IMR-90 (cell line): Measurements from ENCODE around the gene NAA30. TPM values are rescaled to one million over a fixed set of nuclear protein-coding genes. Genes with fewer than 3 reads are reported as not detected.

Experiments
- ATAC-seq: fragments of 200-7000 bp; cut with Tn5 transposase; 2 replicates; pipeline ENCODE4 v1.9.1; 2020; ENCODE audit warnings: low read depth, mild to moderate bottlenecking, moderate library complexity
- BruUV-seq: library from RNA; stranded (reverse); fragments of 400-500 nt; replicated peaks from 2 replicates; lab custom pipeline; 2021; lab: Mats Ljungman, UMichigan
- CTCF ChIA-PET: fragments of 300-600 bp; formaldehyde crosslinking; extraction: SDS; loops from one replicate; lab custom pipeline; 2021; ENCODE audit warnings: antibody characterized with exemption; lab: Yijun Ruan, JAX
- POLR2A ChIA-PET: fragments of 300-600 bp; sonication (Branson Sonifier 250); formaldehyde crosslinking; loops from one replicate; lab custom pipeline; 2022; ENCODE audit warnings: antibody characterized with exemption; ENCODE audit not compliant: unreplicated experiment; lab: Charles Lee
- DNase-seq: peaks from one replicate; pipeline ENCODE4 v3.0.0; 2013
- H2AFZ ChIP-seq: replicated peaks from 2 replicates; pipeline ENCODE3; 2013; ENCODE audit warnings: low read length, mild to moderate bottlenecking; ENCODE audit not compliant: poor library complexity
- H2AK5ac ChIP-seq: 2 replicates; pipeline ENCODE4 v1.6.1; 2013; ENCODE audit warnings: low read depth, low read length, inconsistent platforms
- H2AK9ac ChIP-seq: replicated peaks from 2 replicates; pipeline ENCODE3; 2013; ENCODE audit warnings: mild to moderate bottlenecking, low read depth, low read length, moderate library complexity; ENCODE audit not compliant: poor library complexity
- H2BK120ac ChIP-seq: 2 replicates; pipeline ENCODE4 v1.6.1; 2013; ENCODE audit warnings: low read depth, low read length, inconsistent platforms
- H2BK15ac ChIP-seq: 3 replicates; pipeline ENCODE4 v1.6.1; 2013; ENCODE audit warnings: low read depth, low read length, inconsistent platforms
- H2BK20ac ChIP-seq: 2 replicates; pipeline ENCODE4 v1.6.1; 2013; ENCODE audit warnings: low read depth, mild to moderate bottlenecking, inconsistent platforms, low read length, moderate library complexity
- H2BK5ac ChIP-seq: 2 replicates; pipeline ENCODE4 v1.6.1; 2013; ENCODE audit warnings: mild to moderate bottlenecking, low read depth, low read length, inconsistent platforms; ENCODE audit not compliant: poor library complexity, severe bottlenecking
- H3K14ac ChIP-seq: replicated peaks from 2 replicates; pipeline ENCODE4 v1.6.1; 2013; ENCODE audit warnings: low read depth, low read length, inconsistent platforms
- H3K18ac ChIP-seq: 2 replicates; pipeline ENCODE4 v1.6.1; 2013; ENCODE audit warnings: low read depth, low read length, control low read depth
- H3K23ac ChIP-seq: 2 replicates; pipeline ENCODE4 v1.6.1; 2013; ENCODE audit warnings: low read depth, low read length, inconsistent platforms
- H3K27ac ChIP-seq: 2 replicates; pipeline ENCODE4 v1.5.1; 2013; ENCODE audit warnings: mild to moderate bottlenecking, control low read depth, low read length; ENCODE audit not compliant: insufficient read depth
- H3K27me3 ChIP-seq: 2 replicates; pipeline ENCODE4 v1.6.1; 2013; ENCODE audit warnings: low read length; ENCODE audit not compliant: control insufficient read depth, insufficient read depth
- H3K36me3 ChIP-seq: 2 replicates; pipeline ENCODE4 v1.6.1; 2013; ENCODE audit warnings: low read length, mixed read lengths; ENCODE audit not compliant: control insufficient read depth, insufficient read depth
- H3K4ac ChIP-seq: 2 replicates; pipeline ENCODE4 v1.6.1; 2013; ENCODE audit warnings: low read depth, low read length, inconsistent platforms
- H3K4me1 ChIP-seq: 2 replicates; pipeline ENCODE4 v1.6.1; 2013; ENCODE audit warnings: low read length, mixed read lengths; ENCODE audit not compliant: control insufficient read depth, insufficient read depth
- H3K4me2 ChIP-seq: 2 replicates; pipeline ENCODE4 v1.6.1; 2013; ENCODE audit warnings: low read depth, mild to moderate bottlenecking, control low read depth, low read length, moderate library complexity
- H3K4me3 ChIP-seq: 2 replicates; pipeline ENCODE4 v1.5.1; 2013; ENCODE audit warnings: low read depth, mild to moderate bottlenecking, control low read depth, low read length, moderate library complexity; ENCODE audit not compliant: insufficient read depth
- H3K56ac ChIP-seq: 2 replicates; pipeline ENCODE4 v1.6.1; 2013; ENCODE audit warnings: low read length, inconsistent platforms; ENCODE audit not compliant: insufficient read depth; ENCODE audit errors: extremely low read depth
- H3K79me1 ChIP-seq, 2 experiments: 2 replicates each; pipeline ENCODE4 v1.6.1; 2013; ENCODE audit warnings: low read length in 2 of 2, inconsistent platforms in 1 of 2, low read depth in 1 of 2
- H3K9ac ChIP-seq: 2 replicates; pipeline ENCODE4 v1.6.1; 2013; ENCODE audit warnings: low read depth, low read length, control low read depth
- H3K9me1 ChIP-seq: 2 replicates; pipeline ENCODE4 v1.6.1; 2013; ENCODE audit warnings: low read length, inconsistent platforms; ENCODE audit not compliant: insufficient read depth
- H3K9me3 ChIP-seq: 2 replicates; pipeline ENCODE4 v1.6.1; 2013; ENCODE audit warnings: low read length; ENCODE audit not compliant: control insufficient read depth, insufficient read depth
- H4K20me1 ChIP-seq: 2 replicates; pipeline ENCODE4 v1.6.1; 2013; ENCODE audit warnings: low read length, inconsistent platforms; ENCODE audit not compliant: insufficient read depth
- H4K5ac ChIP-seq: 2 replicates; pipeline ENCODE4 v1.6.1; 2013; ENCODE audit warnings: mild to moderate bottlenecking, low read depth, low read length, control low read depth
- H4K8ac ChIP-seq, 2 experiments: 2 replicates each; pipeline ENCODE4 v1.6.1; 2013; ENCODE audit warnings: low read depth in 2 of 2, low read length in 2 of 2, control low read depth in 1 of 2, inconsistent platforms in 1 of 2
- H4K91ac ChIP-seq: 2 replicates; pipeline ENCODE4 v1.6.1; 2013; ENCODE audit warnings: low read depth, low read length, inconsistent platforms; ENCODE audit not compliant: insufficient read depth
- BHLHE40 ChIP-seq: fragments of 150-350 bp; IDR thresholded peaks from 2 replicates; pipeline ENCODE4 v1.6.1; 2016; ENCODE audit warnings: mild to moderate bottlenecking, low read depth, low read length
- CEBPB ChIP-seq: IDR thresholded peaks from 2 replicates; pipeline ENCODE4 v1.6.1; 2012; ENCODE audit warnings: low read depth, low read length, improper control_type of control experiment
- MAZ ChIP-seq: IDR thresholded peaks from 2 replicates; pipeline ENCODE4 v1.6.1; 2012; ENCODE audit warnings: low read depth, mild to moderate bottlenecking, low read length, improper control_type of control experiment, moderate library complexity, borderline replicate concordance
- NFE2L2 ChIP-seq: fragments of 150-350 bp; IDR thresholded peaks from 2 replicates; pipeline ENCODE4 v1.6.1; 2016; ENCODE audit warnings: low read depth, mild to moderate bottlenecking, low read length
- RCOR1 ChIP-seq: IDR thresholded peaks from 2 replicates; pipeline ENCODE4 v1.6.1; 2012; ENCODE audit warnings: mild to moderate bottlenecking, low read length, improper control_type of control experiment; ENCODE audit not compliant: insufficient replicate concordance
- RFX5 ChIP-seq: IDR thresholded peaks from 2 replicates; pipeline ENCODE4 v1.8.0; 2012; ENCODE audit warnings: low read depth, mild to moderate bottlenecking, low read length, moderate library complexity
- SMC3 ChIP-seq: fragments of 150-350 bp; IDR thresholded peaks from 2 replicates; pipeline ENCODE4 v1.6.1; 2016; ENCODE audit warnings: low read depth, mild to moderate bottlenecking, antibody characterized with exemption, low read length, moderate library complexity
- WGBS, 2 experiments: methylation state at CpG; one replicate each; pipeline versions ENCODE4 v1.1.5 to v1.1.7; 2013; ENCODE audit warnings: missing lambda C conversion rate in 2 of 2; ENCODE audit not compliant: insufficient read length in 1 of 2; ENCODE audit errors: extremely low coverage in 2 of 2; 5-methylcytosine and 5-hydroxymethylcytosine counted together
- dilution Hi-C: fragments of 300-500 bp; cut with HindIII; formaldehyde crosslinking; loops from one replicate; pipeline ENCODE4 v1.14.3; 2018; ENCODE audit warnings: low sequenced_read_pairs; ENCODE audit not compliant: unreplicated experiment
- in situ Hi-C: fragments of 300-500 bp; cut with MboI; formaldehyde crosslinking; loops from 3 replicates; pipeline ENCODE4 v1.14.3; 2019; ENCODE audit warnings: low sequenced_read_pairs, inconsistent platforms, mixed read lengths
- intact Hi-C: fragments of 100-400 bp; cut with micrococcal nuclease; formaldehyde crosslinking; loops from 2 replicates; pipeline ENCODE4 v1.10.0; 2022
- polyA plus RNA-seq, 3 experiments: library from polyadenylated mRNA; depleted of rRNA; stranded (reverse); fragments of >200 nt; gene quantifications; 2 replicates each; pipeline ENCODE4 v1.2.3, GENCODE V29; 2012; ENCODE audit warnings: low replicate concordance in 1 of 3
- total RNA-seq: library from RNA; depleted of rRNA; stranded (reverse); fragments of >200 nt; gene quantifications from 2 replicates; pipeline ENCODE4 v1.2.3, GENCODE V29; 2012
- TF ChIP-seq, protein P1 (sequence below): conservative IDR thresholded peaks from 2 replicates; pipeline ENCODE4 v1.5.1; 2012; ENCODE audit warnings: mild to moderate bottlenecking, low read depth, low read length, improper control_type of control experiment
- TF ChIP-seq, protein P2 (sequence below): fragments of 150-350 bp; IDR thresholded peaks from 2 replicates; pipeline ENCODE4 v1.6.1; 2016; ENCODE audit warnings: low read depth, mild to moderate bottlenecking, low read length, moderate library complexity, borderline replicate concordance
- TF ChIP-seq, protein P3 (sequence below): fragments of 150-350 bp; IDR thresholded peaks from 2 replicates; pipeline ENCODE4 v1.6.1; 2017; ENCODE audit warnings: mild to moderate bottlenecking, antibody characterized with exemption, low read length, low read depth

NAA30 gene
- total and polyA plus RNA-seq, 2 of the 4 experiments (the other 2 are of a cell fraction), result 5.8 to 24.4 TPM

DNA sequence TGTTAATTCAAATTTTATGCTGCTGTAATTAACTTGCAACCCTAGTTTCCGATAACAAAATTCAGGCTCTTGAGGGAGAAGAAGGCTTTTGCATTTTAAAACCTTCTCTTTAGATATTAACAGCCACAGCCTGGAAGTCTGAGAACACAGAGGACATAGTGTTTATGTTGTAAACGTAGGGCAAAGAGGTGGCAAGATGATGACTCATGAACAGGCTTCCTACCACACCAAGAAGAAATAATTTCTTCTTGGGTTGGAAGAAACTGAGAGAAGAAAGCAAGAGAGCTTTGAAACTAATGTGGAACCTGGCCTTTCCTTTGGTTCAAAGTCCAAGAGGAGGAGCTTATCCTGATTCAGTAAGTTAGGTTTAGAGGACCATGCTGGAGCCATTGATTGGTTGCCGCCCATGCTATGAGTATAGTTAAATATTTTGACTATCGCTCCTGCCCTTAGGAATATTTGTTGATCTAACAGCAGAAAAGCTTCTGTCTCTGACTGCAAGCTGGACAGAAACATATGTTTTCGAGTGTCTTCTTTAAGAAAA is 71.5 kb downstream of the NAA30 start:
- H2AK9ac ChIP-seq, result no peak overlapping the region
- H2BK20ac ChIP-seq, result no peak overlapping the region
- H3K56ac ChIP-seq, result no peak overlapping the region
- H3K14ac ChIP-seq, result no peak overlapping the region
- no peaks in the 10 kb centered on the region for H3K27me3 ChIP-seq
- H2BK5ac ChIP-seq, result no peak overlapping the region
- ChIA-PET POLR2A (no interaction called here), CTCF (no interaction called here)
- H4K20me1 ChIP-seq, result no peaks in the 10 kb centered on the region
- H3K4me1 ChIP-seq, result no peaks in the 10 kb centered on the region
- H3K27ac ChIP-seq, result no peak overlapping the region
- H3K9me1 ChIP-seq, result no peaks in the 10 kb centered on the region
- ATAC-seq (no peak), DNase-seq (no peak)
- TF ChIP-seq RCOR1 (no peak), MAZ (no peak), RFX5 (no peak), BHLHE40 (no peak), CEBPB (no peak), SMC3 (no peak), NFE2L2 (no peak)
- TF ChIP-seq, protein P1, sequence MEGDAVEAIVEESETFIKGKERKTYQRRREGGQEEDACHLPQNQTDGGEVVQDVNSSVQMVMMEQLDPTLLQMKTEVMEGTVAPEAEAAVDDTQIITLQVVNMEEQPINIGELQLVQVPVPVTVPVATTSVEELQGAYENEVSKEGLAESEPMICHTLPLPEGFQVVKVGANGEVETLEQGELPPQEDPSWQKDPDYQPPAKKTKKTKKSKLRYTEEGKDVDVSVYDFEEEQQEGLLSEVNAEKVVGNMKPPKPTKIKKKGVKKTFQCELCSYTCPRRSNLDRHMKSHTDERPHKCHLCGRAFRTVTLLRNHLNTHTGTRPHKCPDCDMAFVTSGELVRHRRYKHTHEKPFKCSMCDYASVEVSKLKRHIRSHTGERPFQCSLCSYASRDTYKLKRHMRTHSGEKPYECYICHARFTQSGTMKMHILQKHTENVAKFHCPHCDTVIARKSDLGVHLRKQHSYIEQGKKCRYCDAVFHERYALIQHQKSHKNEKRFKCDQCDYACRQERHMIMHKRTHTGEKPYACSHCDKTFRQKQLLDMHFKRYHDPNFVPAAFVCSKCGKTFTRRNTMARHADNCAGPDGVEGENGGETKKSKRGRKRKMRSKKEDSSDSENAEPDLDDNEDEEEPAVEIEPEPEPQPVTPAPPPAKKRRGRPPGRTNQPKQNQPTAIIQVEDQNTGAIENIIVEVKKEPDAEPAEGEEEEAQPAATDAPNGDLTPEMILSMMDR, result no peak
- TF ChIP-seq, protein P2, sequence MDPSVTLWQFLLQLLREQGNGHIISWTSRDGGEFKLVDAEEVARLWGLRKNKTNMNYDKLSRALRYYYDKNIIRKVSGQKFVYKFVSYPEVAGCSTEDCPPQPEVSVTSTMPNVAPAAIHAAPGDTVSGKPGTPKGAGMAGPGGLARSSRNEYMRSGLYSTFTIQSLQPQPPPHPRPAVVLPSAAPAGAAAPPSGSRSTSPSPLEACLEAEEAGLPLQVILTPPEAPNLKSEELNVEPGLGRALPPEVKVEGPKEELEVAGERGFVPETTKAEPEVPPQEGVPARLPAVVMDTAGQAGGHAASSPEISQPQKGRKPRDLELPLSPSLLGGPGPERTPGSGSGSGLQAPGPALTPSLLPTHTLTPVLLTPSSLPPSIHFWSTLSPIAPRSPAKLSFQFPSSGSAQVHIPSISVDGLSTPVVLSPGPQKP, result no peak
- TF ChIP-seq, protein P3, sequence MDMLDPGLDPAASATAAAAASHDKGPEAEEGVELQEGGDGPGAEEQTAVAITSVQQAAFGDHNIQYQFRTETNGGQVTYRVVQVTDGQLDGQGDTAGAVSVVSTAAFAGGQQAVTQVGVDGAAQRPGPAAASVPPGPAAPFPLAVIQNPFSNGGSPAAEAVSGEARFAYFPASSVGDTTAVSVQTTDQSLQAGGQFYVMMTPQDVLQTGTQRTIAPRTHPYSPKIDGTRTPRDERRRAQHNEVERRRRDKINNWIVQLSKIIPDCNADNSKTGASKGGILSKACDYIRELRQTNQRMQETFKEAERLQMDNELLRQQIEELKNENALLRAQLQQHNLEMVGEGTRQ, result no peak
- no peak overlapping the region for H3K4me2 ChIP-seq
- no peak overlapping the region for H4K91ac ChIP-seq
- no TSS peak for BruUV-seq
- no peak overlapping the region for H3K4me3 ChIP-seq
- no peak overlapping the region for H3K9ac ChIP-seq
- H3K4ac ChIP-seq, result no peak overlapping the region
- H3K9me3 ChIP-seq, result no peaks in the 10 kb centered on the region
- H4K8ac ChIP-seq, result no peak overlapping the region
- H2AK5ac ChIP-seq, result no peak overlapping the region
- no peak overlapping the region for H3K23ac ChIP-seq
- H3K36me3 ChIP-seq, result no peaks in the 10 kb centered on the region
- intact Hi-C loops, result no loop called here
- WGBS, 2 experiments, result 90% methylated on average over 2 of the region's 5 CpGs; no CpG with 5 or more reads in 1 of the 2 experiments
- H3K18ac ChIP-seq, result no peak overlapping the region
- H4K5ac ChIP-seq, result no peak overlapping the region
- dilution Hi-C loops, result no loop called here
- no peak overlapping the region for H2AFZ ChIP-seq
- H2BK120ac ChIP-seq, result no peak overlapping the region
- H2BK15ac ChIP-seq, result no peak overlapping the region
- in situ Hi-C loops, result no loop called here
- H3K79me1 ChIP-seq, result no peaks in the 10 kb centered on the region
